A673 (cell line): ENCODE data around the gene CARHSP1.

Experiments used
- EZH2 ChIP-seq: fragments of 200-600 bp; sonication (generic); IDR thresholded peaks from 2 replicates; pipeline ENCODE4 v1.6.1; 2017; ENCODE audit warnings: borderline replicate concordance, low read depth, mild to moderate bottlenecking, mixed read lengths, antibody characterized with exemption, low read length; ENCODE audit not compliant: poor library complexity, severe bottlenecking
- TF ChIP-seq, protein P1 (sequence below): fragments of 300-800, 200-600 bp; sonication (generic); conservative IDR thresholded peaks from 2 replicates; pipeline ENCODE4 v1.5.1; 2017; ENCODE audit warnings: low read depth, mild to moderate bottlenecking, antibody characterized with exemption, low read length, moderate library complexity, mixed read lengths

DNA sequence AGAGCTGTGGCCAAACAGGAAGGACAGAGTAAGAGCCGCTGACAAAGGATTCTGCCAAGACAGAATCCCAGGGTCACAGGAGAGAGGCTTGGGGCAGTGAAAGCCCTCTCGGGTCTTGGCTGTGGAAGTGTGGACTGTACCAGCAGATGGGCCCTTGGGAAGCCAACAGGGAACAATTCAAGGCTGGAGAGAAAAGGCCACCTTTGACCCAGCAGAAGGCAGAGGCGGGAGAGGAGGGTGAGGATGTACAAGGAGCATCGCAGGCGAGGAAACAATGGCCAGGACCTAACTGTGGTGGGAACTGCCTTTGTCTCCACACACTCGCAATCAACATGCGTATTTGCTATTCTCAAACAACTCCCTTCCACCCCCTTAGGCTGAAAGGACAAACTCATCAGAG lies 15.7 kb downstream of the CARHSP1 start:
- TF ChIP-seq, protein P1, sequence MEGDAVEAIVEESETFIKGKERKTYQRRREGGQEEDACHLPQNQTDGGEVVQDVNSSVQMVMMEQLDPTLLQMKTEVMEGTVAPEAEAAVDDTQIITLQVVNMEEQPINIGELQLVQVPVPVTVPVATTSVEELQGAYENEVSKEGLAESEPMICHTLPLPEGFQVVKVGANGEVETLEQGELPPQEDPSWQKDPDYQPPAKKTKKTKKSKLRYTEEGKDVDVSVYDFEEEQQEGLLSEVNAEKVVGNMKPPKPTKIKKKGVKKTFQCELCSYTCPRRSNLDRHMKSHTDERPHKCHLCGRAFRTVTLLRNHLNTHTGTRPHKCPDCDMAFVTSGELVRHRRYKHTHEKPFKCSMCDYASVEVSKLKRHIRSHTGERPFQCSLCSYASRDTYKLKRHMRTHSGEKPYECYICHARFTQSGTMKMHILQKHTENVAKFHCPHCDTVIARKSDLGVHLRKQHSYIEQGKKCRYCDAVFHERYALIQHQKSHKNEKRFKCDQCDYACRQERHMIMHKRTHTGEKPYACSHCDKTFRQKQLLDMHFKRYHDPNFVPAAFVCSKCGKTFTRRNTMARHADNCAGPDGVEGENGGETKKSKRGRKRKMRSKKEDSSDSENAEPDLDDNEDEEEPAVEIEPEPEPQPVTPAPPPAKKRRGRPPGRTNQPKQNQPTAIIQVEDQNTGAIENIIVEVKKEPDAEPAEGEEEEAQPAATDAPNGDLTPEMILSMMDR: no peak
- no peak for TF ChIP-seq EZH2
